CD14-positive monocyte (primary cell): ENCODE measurements around the gene ZNF33A. TPM values are rescaled to one million over a fixed set of nuclear protein-coding genes. Genes with fewer than 3 reads are reported as not detected.

Experiments
- DNase-seq, 3 donors: peaks; one replicate each; pipeline ENCODE4 v3.0.0-alpha.2; 2011 to 2022
- H2AFZ ChIP-seq: 2 replicates; pipeline ENCODE4 v1.6.0; 2012; ENCODE audit warnings: mild to moderate bottlenecking, low read depth, low read length, inconsistent platforms; ENCODE audit not compliant: insufficient read depth, poor library complexity, severe bottlenecking
- H3K27ac ChIP-seq, 2 donors: 1 replicate in 1 of 2; 2 replicates in 1 of 2; pipeline ENCODE4 v1.5.1; 2012 to 2013; ENCODE audit warnings: low read length in 2 of 2, control low read depth in 1 of 2, inconsistent platforms in 1 of 2, low read depth in 1 of 2, mild to moderate bottlenecking in 1 of 2
- H3K27me3 ChIP-seq, 2 donors: one replicate each; pipeline versions ENCODE4 v1.6.0 to v1.6.1; 2011 to 2013; ENCODE audit warnings: low read length in 2 of 2; ENCODE audit not compliant: control insufficient read depth in 2 of 2, insufficient read depth in 2 of 2
- H3K36me3 ChIP-seq, 2 donors: replicated peaks in 1 of 2; 1 replicate in 1 of 2; 2 replicates in 1 of 2; pipeline versions ENCODE4 v1.5.1 to v1.6.1; 2012 to 2013; ENCODE audit warnings: low read length in 2 of 2, control low read depth in 1 of 2, inconsistent platforms in 1 of 2, mild to moderate bottlenecking in 1 of 2; ENCODE audit not compliant: insufficient read depth in 2 of 2, control insufficient read depth in 1 of 2
- H3K4me1 ChIP-seq, 2 donors: 1 replicate in 1 of 2; 2 replicates in 1 of 2; pipeline versions ENCODE4 v1.5.1 to v1.6.1; 2012 to 2013; ENCODE audit warnings: low read length in 2 of 2, control low read depth in 1 of 2, inconsistent platforms in 1 of 2, mild to moderate bottlenecking in 1 of 2, moderate library complexity in 1 of 2; ENCODE audit not compliant: insufficient read depth in 2 of 2, control insufficient read depth in 1 of 2
- H3K4me2 ChIP-seq: replicated peaks from 2 replicates; pipeline ENCODE3; 2012; ENCODE audit warnings: low read length, moderate library complexity, mild to moderate bottlenecking; ENCODE audit not compliant: poor library complexity, severe bottlenecking; ENCODE audit errors: extremely low read depth
- H3K4me3 ChIP-seq, 3 experiments: fragments of 200-600 bp in 1 of 3; sonication (generic) in 1 of 3; replicated peaks in 1 of 3; 1 replicate in 2 of 3; 2 replicates in 1 of 3; pipeline ENCODE4 v1.5.1; 2011 to 2013; ENCODE audit warnings: low read length in 3 of 3, mild to moderate bottlenecking in 3 of 3, control low read depth in 2 of 3, low read depth in 2 of 3, inconsistent platforms in 1 of 3, moderate library complexity in 1 of 3
- H3K79me2 ChIP-seq: 2 replicates; pipeline ENCODE4 v1.6.0; 2012; ENCODE audit warnings: mild to moderate bottlenecking, control low read depth, inconsistent platforms, low read length, moderate library complexity; ENCODE audit not compliant: insufficient read depth
- H3K9ac ChIP-seq: 2 replicates; pipeline ENCODE4 v1.6.0; 2017; ENCODE audit warnings: low read length, mild to moderate bottlenecking; ENCODE audit not compliant: insufficient read depth, poor library complexity, severe bottlenecking
- H3K9me3 ChIP-seq, 2 donors: replicated peaks in 1 of 2; 1 replicate in 1 of 2; 2 replicates in 1 of 2; pipeline versions ENCODE4 v1.5.1 to v1.6.1; 2012 to 2013; ENCODE audit warnings: low read length in 2 of 2, control low read depth in 1 of 2; ENCODE audit not compliant: control insufficient read depth in 1 of 2, insufficient read depth in 1 of 2
- H4K20me1 ChIP-seq: 2 replicates; pipeline ENCODE4 v1.6.0; 2012; ENCODE audit warnings: mild to moderate bottlenecking, low read length, control low read depth, moderate library complexity; ENCODE audit not compliant: insufficient read depth
- H3K27ac Mint-ChIP-seq, 7 donors: one replicate each; pipeline ENCODE4 v1.8.0; 2020; ENCODE audit warnings: mild to moderate bottlenecking in 7 of 7, mixed read lengths in 7 of 7, moderate library complexity in 6 of 7, inconsistent platforms in 2 of 7
- H3K27me3 Mint-ChIP-seq, 3 donors: one replicate each; pipeline ENCODE4 v1.8.0; 2021 to 2022; ENCODE audit warnings: low read depth in 3 of 3, mild to moderate bottlenecking in 3 of 3, mixed read lengths in 3 of 3, moderate library complexity in 3 of 3, inconsistent platforms in 1 of 3
- H3K36me3 Mint-ChIP-seq, 2 donors: one replicate each; pipeline ENCODE4 v1.8.0; 2020; ENCODE audit warnings: mixed read lengths in 2 of 2, inconsistent platforms in 1 of 2, mild to moderate bottlenecking in 1 of 2
- H3K4me1 Mint-ChIP-seq: one replicate; pipeline ENCODE4 v1.8.0; 2020; ENCODE audit warnings: mild to moderate bottlenecking, mixed read lengths
- H3K4me3 Mint-ChIP-seq, 2 donors: one replicate each; pipeline ENCODE4 v1.8.0; 2020; ENCODE audit warnings: mild to moderate bottlenecking in 2 of 2, mixed read lengths in 2 of 2, moderate library complexity in 1 of 2
- H3K9me3 Mint-ChIP-seq, 7 donors: one replicate each; pipeline ENCODE4 v1.8.0; 2020 to 2022; ENCODE audit warnings: mixed read lengths in 7 of 7, mild to moderate bottlenecking in 6 of 7, moderate library complexity in 6 of 7, inconsistent platforms in 2 of 7
- WGBS: methylation state at CpG from one replicate; pipeline ENCODE4 v1.1.5; 2013; ENCODE audit warnings: missing lambda C conversion rate; ENCODE audit not compliant: insufficient coverage; 5-methylcytosine and 5-hydroxymethylcytosine counted together
- intact Hi-C, 2 donors: fragments of 100-400 bp; cut with micrococcal nuclease; formaldehyde crosslinking; loops; one replicate each; pipeline versions ENCODE4 v1.15.0 to v1.15.1; 2023
- polyA plus RNA-seq, 3 donors: library from polyadenylated mRNA; depleted of rRNA in 1 of 3; unstranded in 2 of 3; stranded (reverse) in 1 of 3; fragments of 300-500 nt in 2 of 3; fragments of >200 nt in 1 of 3; fragmentation: Illumina TruSeq in 2 of 3; gene quantifications; 1 replicate in 2 of 3; 2 replicates in 1 of 3; pipeline ENCODE4 v1.2.3, GENCODE V29; 2012 to 2021
- small RNA-seq: library from RNA; depleted of rRNA; stranded (forward); fragments of <200 nt; gene quantifications from one replicate; pipeline ENCODE3, GENCODE V24; 2012; ENCODE audit warnings: low read depth; ENCODE audit not compliant: insufficient read length
- TF ChIP-seq, protein P1 (sequence below): fragments of 200-600 bp; IDR thresholded peaks from one replicate; pipeline ENCODE4 v1.8.0; 2022; ENCODE audit warnings: antibody characterized with exemption, mild to moderate bottlenecking

Gene ZNF33A
- polyA plus RNA-seq, 3 donors: 10.0 to 24.8 (median 10.3) TPM

- no peaks in the 10 kb centered on the region for H3K4me1 ChIP-seq
- H3K4me2 ChIP-seq: no peak overlapping the region
- Mint-ChIP-seq H3K4me1 (no peaks in the 10 kb centered on the region), H3K4me3 (no peak overlapping the region), H3K27ac (no peak overlapping the region), H3K27me3 (no peaks in the 10 kb centered on the region), H3K36me3 (peaks cover 59 to 80% of the 10 kb centered on the region in 2 donors), H3K9me3 (peaks cover 40 to 75% (median 59%) of the 10 kb centered on the region in 7 donors)
- WGBS: 100% methylated on average over 2 of the region's 3 CpGs
- no peak overlapping the region for H2AFZ ChIP-seq
- TF ChIP-seq, protein P1, sequence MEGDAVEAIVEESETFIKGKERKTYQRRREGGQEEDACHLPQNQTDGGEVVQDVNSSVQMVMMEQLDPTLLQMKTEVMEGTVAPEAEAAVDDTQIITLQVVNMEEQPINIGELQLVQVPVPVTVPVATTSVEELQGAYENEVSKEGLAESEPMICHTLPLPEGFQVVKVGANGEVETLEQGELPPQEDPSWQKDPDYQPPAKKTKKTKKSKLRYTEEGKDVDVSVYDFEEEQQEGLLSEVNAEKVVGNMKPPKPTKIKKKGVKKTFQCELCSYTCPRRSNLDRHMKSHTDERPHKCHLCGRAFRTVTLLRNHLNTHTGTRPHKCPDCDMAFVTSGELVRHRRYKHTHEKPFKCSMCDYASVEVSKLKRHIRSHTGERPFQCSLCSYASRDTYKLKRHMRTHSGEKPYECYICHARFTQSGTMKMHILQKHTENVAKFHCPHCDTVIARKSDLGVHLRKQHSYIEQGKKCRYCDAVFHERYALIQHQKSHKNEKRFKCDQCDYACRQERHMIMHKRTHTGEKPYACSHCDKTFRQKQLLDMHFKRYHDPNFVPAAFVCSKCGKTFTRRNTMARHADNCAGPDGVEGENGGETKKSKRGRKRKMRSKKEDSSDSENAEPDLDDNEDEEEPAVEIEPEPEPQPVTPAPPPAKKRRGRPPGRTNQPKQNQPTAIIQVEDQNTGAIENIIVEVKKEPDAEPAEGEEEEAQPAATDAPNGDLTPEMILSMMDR: no peak
- intact Hi-C loops: no loop called here
- no peaks in the 10 kb centered on the region for H3K79me2 ChIP-seq
- peaks cover 8 to 73% of the 10 kb centered on the region in 2 donors for H3K36me3 ChIP-seq
- peaks cover 19 to 76% of the 10 kb centered on the region in 2 donors for H3K9me3 ChIP-seq
- no peaks in the 10 kb centered on the region for H3K27me3 ChIP-seq
- H3K4me3 ChIP-seq: no peak overlapping the region
- no peak overlapping the region for H3K27ac ChIP-seq
- no peak for DNase-seq
- H4K20me1 ChIP-seq: no peaks in the 10 kb centered on the region
- H3K9ac ChIP-seq: no peak overlapping the region
Measured at GRCh38 chr10:38103756-38104155, 93.3 kb downstream of the ZNF33A start.

DNA sequence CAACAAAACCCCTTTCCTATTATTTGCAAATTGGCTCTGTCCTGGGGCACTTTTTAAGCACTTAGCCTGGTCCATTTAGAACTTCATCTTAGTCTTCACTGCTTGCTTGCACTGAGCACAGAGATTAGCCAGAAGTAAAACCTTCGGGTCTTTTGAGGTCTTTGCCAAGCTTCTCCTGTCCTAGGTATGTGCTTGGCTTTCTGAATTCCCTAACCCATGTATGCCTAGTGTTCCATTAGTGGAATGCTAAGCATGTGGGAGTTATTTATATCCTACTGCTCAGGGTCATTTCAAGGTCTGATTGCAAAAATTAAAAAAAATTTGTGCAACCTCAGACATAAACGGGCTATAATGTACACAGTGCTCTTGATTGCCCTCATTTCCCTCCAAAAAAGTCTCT, 101.7 kb downstream of the ZNF33A start:
- intact Hi-C loops: no loop called here
- Mint-ChIP-seq H3K4me1 (no peaks in the 10 kb centered on the region), H3K27me3 (no peaks in the 10 kb centered on the region), H3K27ac (no peak overlapping the region), H3K36me3 (peaks cover 27 to 34% of the 10 kb centered on the region in 2 donors), H3K4me3 (no peak overlapping the region), H3K9me3 (peaks cover 39 to 81% (median 79%) of the 10 kb centered on the region in 7 donors)
- Histone ChIP-seq H3K27me3 (no peaks in the 10 kb centered on the region), H3K4me2 (no peak overlapping the region), H3K4me3 (no peak overlapping the region), H3K4me1 (no peaks in the 10 kb centered on the region), H2AFZ (no peak overlapping the region), H3K9me3 (peaks cover 34 to 71% of the 10 kb centered on the region in 2 donors), H3K36me3 (peaks cover 11 to 29% of the 10 kb centered on the region in 2 donors), H3K79me2 (no peaks in the 10 kb centered on the region), H3K27ac (no peak overlapping the region), H4K20me1 (no peaks in the 10 kb centered on the region), H3K9ac (no peak overlapping the region)
- no peak for DNase-seq
- TF ChIP-seq, protein P1: no peak
- no CpG with 5 or more reads among the region's 2 CpGs for WGBS

Small RNA genes lying within 50 kb of the gene (small RNA-seq; reads per million reads assigned to genes)
- gene AL161931.1 (not detected), gene FXYD6P2 (not detected), gene RF00019 (not detected), gene RNU6-795P (not detected)

Other genes with a start within 250 kb of the ZNF33A start
- gene ZNF248, start 153.1 kb upstream of the ZNF33A start, polyA plus RNA-seq: 1 to 10 TPM in 1 of 3 donors, under 1 TPM in 2; 0.44 to 2.2 (median 0.94) TPM
- 1 to 10 TPM; 5.5 to 6.7 (median 6.2) TPM for gene ZNF25, start 34.0 kb upstream of the ZNF33A start, polyA plus RNA-seq
- gene ZNF37A, start 83.7 kb downstream of the ZNF33A start, polyA plus RNA-seq: 1 to 10 TPM in 2 of 3 donors, under 1 TPM in 1; 0.25 to 3.4 (median 1.6) TPM